Small intestine (tissue), 16 donors: ENCODE results near the gene EEF1B2. TPM values are rescaled to one million over a fixed set of nuclear protein-coding genes. Genes with fewer than 3 reads are reported as not detected.
"Not testable (repeated sequence)": the region's sequence is repeated elsewhere in the genome, so short reads cannot be mapped to it uniquely, and the experiment has no call there.

Experiments used
- DNase-seq, 2 donors: peaks; one replicate each; pipeline versions ENCODE4 v3.0.0 to v3.0.0-alpha.2; 2013
- FAIRE-seq: peaks from 2 replicates; lab custom pipeline; 2012; peaks lifted over from hg19 to GRCh38; lab: Jason Lieb, UNC
- H3K27ac ChIP-seq, 3 donors: one replicate each; pipeline ENCODE4 v1.5.1; 2013; ENCODE audit warnings: low read length in 2 of 3, mild to moderate bottlenecking in 2 of 3, control low read depth in 1 of 3, inconsistent platforms in 1 of 3, low read depth in 1 of 3, moderate library complexity in 1 of 3
- H3K27me3 ChIP-seq, 3 donors: one replicate each; pipeline ENCODE4 v1.6.1; 2013; ENCODE audit warnings: low read length in 3 of 3, inconsistent platforms in 1 of 3; ENCODE audit not compliant: control insufficient read depth in 3 of 3, insufficient read depth in 3 of 3
- H3K36me3 ChIP-seq, 3 donors: one replicate each; pipeline ENCODE4 v1.6.1; 2013; ENCODE audit warnings: low read length in 3 of 3, inconsistent platforms in 1 of 3, low read depth in 1 of 3, mild to moderate bottlenecking in 1 of 3, moderate library complexity in 1 of 3; ENCODE audit not compliant: control insufficient read depth in 3 of 3, insufficient read depth in 2 of 3
- H3K4me1 ChIP-seq, 3 donors: one replicate each; pipeline ENCODE4 v1.6.1; 2013; ENCODE audit warnings: low read length in 2 of 3, inconsistent platforms in 1 of 3, low read depth in 1 of 3, mild to moderate bottlenecking in 1 of 3, moderate library complexity in 1 of 3; ENCODE audit not compliant: control insufficient read depth in 3 of 3, insufficient read depth in 2 of 3
- H3K4me3 ChIP-seq, 3 donors: one replicate each; pipeline ENCODE4 v1.5.1; 2013; ENCODE audit warnings: low read length in 3 of 3, control low read depth in 1 of 3, inconsistent platforms in 1 of 3, low read depth in 1 of 3, mild to moderate bottlenecking in 1 of 3, moderate library complexity in 1 of 3
- H3K9me3 ChIP-seq, 2 donors: one replicate each; pipeline ENCODE4 v1.6.1; 2013; ENCODE audit warnings: low read depth in 1 of 2, low read length in 1 of 2; ENCODE audit not compliant: control insufficient read depth in 2 of 2, insufficient read depth in 1 of 2
- whole genome bisulfite sequencing, 3 donors: extraction: QIAGEN DNeasy Blood & Tissue Kit; methylation state at CpG; one replicate each; pipeline ENCODE4 v1.1.7; 2013; 5-methylcytosine and 5-hydroxymethylcytosine counted together
- long read RNA-seq, 10 donors: transcript quantifications; one replicate each; lab custom pipeline, GENCODE V29; 2026
- polyA plus RNA-seq, 4 donors: library from polyadenylated mRNA; stranded (reverse) in 3 of 4; unstranded in 1 of 4; fragments of 200-250 nt in 3 of 4; fragments of 120-200 nt in 1 of 4; gene quantifications; one replicate each; pipeline versions ENCODE4 v1.2.1 to v1.2.3, GENCODE V29; 2013
- donor health status: healthy with polysubstance abuse.
- donor health status: control.
- donor health status: control.
- donor health status: Bipolar disorder and iron deficiency.
- donor health status: healthy.

The EEF1B2 gene
- polyA plus RNA-seq, result 1,000 to 10,000 TPM in 3 of 4 donors, 100 to 1,000 TPM in 1; 838 to 1,515 (median 1,427) TPM
- long read RNA-seq, donor 1, result 0 reads
- long read RNA-seq, donor 2, transcript EEF1B2-209 (2 exons, 1,025 nt), result minor isoform, 9 of 605 reads
- long read RNA-seq, donor 2, transcript EEF1B2-201 (7 exons, 844 nt), result minor isoform, 6 of 605 reads
- long read RNA-seq, donor 2, transcript EEF1B2-211 (2 exons, 587 nt), result minor isoform, 18 of 605 reads
- long read RNA-seq, donor 2, transcript EEF1B2-203 (6 exons, 1,098 nt), result major isoform, 499 of 605 reads
- long read RNA-seq, donor 2, partial matches to known transcripts, result 71 of 605 reads
- long read RNA-seq, donor 2, other reads (novel, unspliced or antisense), result 0 of 605 reads
- long read RNA-seq, donor 3, transcript EEF1B2-201 (7 exons, 844 nt), result minor isoform, 16 of 1,068 reads
- long read RNA-seq, donor 3, transcript EEF1B2-203 (6 exons, 1,098 nt), result major isoform, 741 of 1,068 reads
- long read RNA-seq, donor 3, transcript EEF1B2-211 (2 exons, 587 nt), result minor isoform, 55 of 1,068 reads
- long read RNA-seq, donor 3, transcript EEF1B2-209 (2 exons, 1,025 nt), result minor isoform, 12 of 1,068 reads
- long read RNA-seq, donor 3, partial matches to known transcripts, result 213 of 1,068 reads
- long read RNA-seq, donor 3, other reads (novel, unspliced or antisense), result 28 of 1,068 reads
- long read RNA-seq, donor 4, transcript EEF1B2-203 (6 exons, 1,098 nt), result major isoform, 19 of 21 reads
- long read RNA-seq, donor 4, partial matches to known transcripts, result 0 of 21 reads
- long read RNA-seq, donor 4, other reads (novel, unspliced or antisense), result 0 of 21 reads
- long read RNA-seq, donor 5, transcript EEF1B2-203 (6 exons, 1,098 nt), result major isoform, 186 of 319 reads
- long read RNA-seq, donor 5, transcript EEF1B2-201 (7 exons, 844 nt), result minor isoform, 6 of 319 reads
- long read RNA-seq, donor 5, transcript EEF1B2-211 (2 exons, 587 nt), result minor isoform, 41 of 319 reads
- long read RNA-seq, donor 5, partial matches to known transcripts, result 84 of 319 reads
- long read RNA-seq, donor 5, other reads (novel, unspliced or antisense), result 0 of 319 reads
- long read RNA-seq, donor 6, transcript EEF1B2-209 (2 exons, 1,025 nt), result minor isoform, 12 of 1,195 reads
- long read RNA-seq, donor 6, transcript EEF1B2-211 (2 exons, 587 nt), result minor isoform, 19 of 1,195 reads
- long read RNA-seq, donor 6, transcript EEF1B2-201 (7 exons, 844 nt), result minor isoform, 22 of 1,195 reads
- long read RNA-seq, donor 6, transcript EEF1B2-203 (6 exons, 1,098 nt), result major isoform, 986 of 1,195 reads
- long read RNA-seq, donor 6, partial matches to known transcripts, result 127 of 1,195 reads
- long read RNA-seq, donor 6, other reads (novel, unspliced or antisense), result 28 of 1,195 reads
- long read RNA-seq, donor 7, result 0 reads
- long read RNA-seq, donor 8, transcript EEF1B2-203 (6 exons, 1,098 nt), result major isoform, 63 of 73 reads
- long read RNA-seq, donor 8, partial matches to known transcripts, result 5 of 73 reads
- long read RNA-seq, donor 8, other reads (novel, unspliced or antisense), result 0 of 73 reads
- long read RNA-seq, donor 9, transcript EEF1B2-201 (7 exons, 844 nt), result minor isoform, 6 of 319 reads
- long read RNA-seq, donor 9, transcript EEF1B2-211 (2 exons, 587 nt), result minor isoform, 7 of 319 reads
- long read RNA-seq, donor 9, transcript EEF1B2-203 (6 exons, 1,098 nt), result major isoform, 286 of 319 reads
- long read RNA-seq, donor 9, partial matches to known transcripts, result 16 of 319 reads
- long read RNA-seq, donor 9, other reads (novel, unspliced or antisense), result 0 of 319 reads
- long read RNA-seq, donor 10, transcript EEF1B2-201 (7 exons, 844 nt), result minor isoform, 17 of 1,067 reads
- long read RNA-seq, donor 10, transcript EEF1B2-203 (6 exons, 1,098 nt), result major isoform, 820 of 1,067 reads
- long read RNA-seq, donor 10, transcript EEF1B2-211 (2 exons, 587 nt), result minor isoform, 19 of 1,067 reads
- long read RNA-seq, donor 10, transcript EEF1B2-209 (2 exons, 1,025 nt), result minor isoform, 13 of 1,067 reads
- long read RNA-seq, donor 10, partial matches to known transcripts, result 172 of 1,067 reads
- long read RNA-seq, donor 10, other reads (novel, unspliced or antisense), result 17 of 1,067 reads

GRCh38 chr2:206159346-206160124 lies at the start of gene EEF1B2, which contains the start of gene NDUFS1:
EEF1B2 (plus strand) TSS chr2:206159895; CDS start chr2:206159980, 85 bp downstream.
NDUFS1 (minus strand) TSS chr2:206159444; CDS start chr2:206153678, 5,766 bp downstream.
- no peaks in the 10 kb centered on the region for H3K9me3 ChIP-seq
- peaks cover 2 to 19% (median 3%) of the 10 kb centered on the region in 3 donors for H3K36me3 ChIP-seq
- H3K4me3 ChIP-seq, result peak within 1 kb of the TSS; percentile 73 to 95 (median 78)
- H3K4me1 ChIP-seq, result peaks cover 3 to 19% (median 3%) of the 10 kb centered on the region in 3 donors
- peak; percentile 99 for DNase-seq
- WGBS, 3 donors, result 0 to 1% (median 1%) methylated on average over 64 of the region's 64 CpGs
- no peak for FAIRE-seq
- H3K27ac ChIP-seq, result peak within 1 kb of the TSS; percentile 58 to 94 (median 86)
- H3K27me3 ChIP-seq, result no peaks in the 10 kb centered on the region

- Histone ChIP-seq H3K36me3 (peaks cover 0 to 8% (median 0%) of the 10 kb centered on the region in 3 donors), H3K4me3 (no peak overlapping the region), H3K27me3 (no peaks in the 10 kb centered on the region), H3K9me3 (peaks cover 0 to 2% of the 10 kb centered on the region in 2 donors), H3K4me1 (no peaks in the 10 kb centered on the region), H3K27ac (no peak overlapping the region)
- FAIRE-seq (no peak), DNase-seq (no peak)
- 91 to 96% (median 95%) methylated on average over 3 of the region's 3 CpGs for WGBS, 3 donors
Measured at GRCh38 chr2:206112108-206112507, 47.6 kb upstream of the EEF1B2 start.

GRCh38 chr2:206112846-206113547 lies 46.7 kb upstream of the EEF1B2 start:
- 92 to 98% (median 95%) methylated on average over 7 of the region's 7 CpGs for WGBS, 3 donors
- no peak for FAIRE-seq
- peaks cover 2 to 11% (median 3%) of the 10 kb centered on the region in 3 donors for H3K36me3 ChIP-seq

GRCh38 chr2:206115026-206115578 lies 44.6 kb upstream of the EEF1B2 start:
- Histone ChIP-seq H3K4me1 (no peaks in the 10 kb centered on the region), H3K4me3 (no peak overlapping the region), H3K9me3 (peaks cover 0 to 2% of the 10 kb centered on the region in 2 donors), H3K27ac (no peak overlapping the region), H3K27me3 (no peaks in the 10 kb centered on the region), H3K36me3 (peaks cover 3 to 14% (median 6%) of the 10 kb centered on the region in 3 donors)
- DNase-seq (peak; percentile 21 to 78), FAIRE-seq (no peak)
- WGBS, 3 donors, result 68 to 91% (median 74%) methylated on average over 3 of the region's 3 CpGs

More at GRCh38 chr2:206112846-206113547, 46.7 kb upstream of the EEF1B2 start:
- Histone ChIP-seq H3K27me3 (no peaks in the 10 kb centered on the region), H3K4me1 (no peaks in the 10 kb centered on the region), H3K27ac (no peak overlapping the region), H3K4me3 (no peak overlapping the region), H3K9me3 (peaks cover 0 to 2% of the 10 kb centered on the region in 2 donors)
- DNase-seq, result no peak

- no peak overlapping the region for H3K27ac ChIP-seq
- FAIRE-seq (no peak), DNase-seq (no peak)
- H3K36me3 ChIP-seq, result peaks cover 3 to 17% (median 12%) of the 10 kb centered on the region in 3 donors
- H3K4me1 ChIP-seq, result no peaks in the 10 kb centered on the region
- H3K4me3 ChIP-seq, result no peak overlapping the region
- H3K27me3 ChIP-seq, result no peaks in the 10 kb centered on the region
- H3K9me3 ChIP-seq, result peaks cover 0 to 6% of the 10 kb centered on the region in 2 donors
- 95 to 96% (median 96%) methylated on average over 21 of the region's 21 CpGs for WGBS, 3 donors
Measured at GRCh38 chr2:206116278-206116677, 43.4 kb upstream of the EEF1B2 start.

- 95 to 96% (median 96%) methylated on average over 3 of the region's 3 CpGs for WGBS, 3 donors
- H3K4me3 ChIP-seq, H3K4me1 ChIP-seq, H3K27me3 ChIP-seq, FAIRE-seq, H3K9me3 ChIP-seq, H3K27ac ChIP-seq, DNase-seq: not testable (repeated sequence)
- peaks cover 7 to 33% (median 23%) of the 10 kb centered on the region in 3 donors for H3K36me3 ChIP-seq
Measured at GRCh38 chr2:206122569-206122968, 37.1 kb upstream of the EEF1B2 start.
